GM12864 (cell line): ENCODE results near the gene BHLHE40.

Source experiments
- DNase-seq: peaks from one replicate; pipeline ENCODE4 v3.0.0-alpha.2; 2011; ENCODE audit warnings: low read depth
- H3K4me3 ChIP-seq: 2 replicates; pipeline ENCODE4 v1.5.1; 2011; ENCODE audit warnings: mild to moderate bottlenecking, low read depth, low read length, control low read depth
- CTCF ChIP-seq: IDR thresholded peaks from 2 replicates; pipeline ENCODE4 v1.5.1; 2011; ENCODE audit warnings: low read depth, mild to moderate bottlenecking, moderate library complexity, low read length, control low read depth, inconsistent platforms; ENCODE audit errors: missing control alignments

Gene BHLHE40

GRCh38 chr3:4978966-4979427 is 240 bp upstream of the BHLHE40 start:
- DNase-seq, result peak; percentile 85
- TF ChIP-seq CTCF, result no peak
- peak overlapping the region; percentile 91 for H3K4me3 ChIP-seq

DNA sequence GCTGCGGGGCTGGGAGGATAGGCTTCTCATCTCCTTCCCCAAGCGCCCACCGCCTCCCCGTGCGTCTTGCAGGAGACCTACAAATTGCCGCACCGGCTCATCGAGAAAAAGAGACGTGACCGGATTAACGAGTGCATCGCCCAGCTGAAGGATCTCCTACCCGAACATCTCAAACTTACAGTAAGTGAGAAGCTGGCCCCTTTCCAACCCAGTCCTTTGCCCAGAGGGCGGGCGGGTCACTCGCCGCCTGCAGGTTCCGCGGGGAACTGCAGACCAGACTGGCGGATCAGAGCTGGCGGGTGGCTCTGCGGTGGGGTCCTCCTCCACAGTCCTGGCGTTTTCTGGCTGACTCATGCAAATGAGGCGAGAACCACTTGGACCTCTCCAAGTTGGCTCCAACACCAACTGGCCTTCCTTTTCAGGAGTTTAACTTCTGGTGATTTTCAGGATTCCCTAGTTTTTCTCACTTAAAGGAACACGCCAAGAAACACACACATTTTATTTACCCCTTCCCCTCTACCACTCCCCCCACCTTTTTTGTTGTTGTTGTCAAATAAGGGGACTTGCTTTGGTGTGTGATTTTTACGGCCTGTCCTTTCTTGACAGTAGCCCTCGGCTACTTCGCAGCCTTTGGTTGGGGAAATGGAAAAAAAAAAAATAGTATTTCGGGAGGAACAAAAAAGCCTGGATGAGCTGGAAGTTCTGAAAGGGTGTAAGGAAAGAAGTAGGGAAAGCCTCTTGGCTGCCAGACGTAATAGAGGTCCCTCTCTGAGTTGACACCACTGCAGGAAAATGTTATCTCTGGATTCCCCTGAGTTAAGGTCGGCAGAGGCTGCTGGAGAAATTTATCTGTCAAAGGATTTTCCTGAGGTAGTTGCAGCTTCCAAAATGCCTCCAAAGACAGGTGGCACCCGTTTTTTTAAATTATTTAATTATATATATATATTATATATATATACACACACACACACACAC is 1.3 kb downstream of the BHLHE40 start:
- peak overlapping the region; percentile 91 for H3K4me3 ChIP-seq
- TF ChIP-seq CTCF, result peak; percentile 99
- DNase-seq, result no peak

- no peak for TF ChIP-seq CTCF
- no peak for DNase-seq
Measured at GRCh38 chr3:4981294-4981664, 2.0 kb downstream of the BHLHE40 start.

DNA sequence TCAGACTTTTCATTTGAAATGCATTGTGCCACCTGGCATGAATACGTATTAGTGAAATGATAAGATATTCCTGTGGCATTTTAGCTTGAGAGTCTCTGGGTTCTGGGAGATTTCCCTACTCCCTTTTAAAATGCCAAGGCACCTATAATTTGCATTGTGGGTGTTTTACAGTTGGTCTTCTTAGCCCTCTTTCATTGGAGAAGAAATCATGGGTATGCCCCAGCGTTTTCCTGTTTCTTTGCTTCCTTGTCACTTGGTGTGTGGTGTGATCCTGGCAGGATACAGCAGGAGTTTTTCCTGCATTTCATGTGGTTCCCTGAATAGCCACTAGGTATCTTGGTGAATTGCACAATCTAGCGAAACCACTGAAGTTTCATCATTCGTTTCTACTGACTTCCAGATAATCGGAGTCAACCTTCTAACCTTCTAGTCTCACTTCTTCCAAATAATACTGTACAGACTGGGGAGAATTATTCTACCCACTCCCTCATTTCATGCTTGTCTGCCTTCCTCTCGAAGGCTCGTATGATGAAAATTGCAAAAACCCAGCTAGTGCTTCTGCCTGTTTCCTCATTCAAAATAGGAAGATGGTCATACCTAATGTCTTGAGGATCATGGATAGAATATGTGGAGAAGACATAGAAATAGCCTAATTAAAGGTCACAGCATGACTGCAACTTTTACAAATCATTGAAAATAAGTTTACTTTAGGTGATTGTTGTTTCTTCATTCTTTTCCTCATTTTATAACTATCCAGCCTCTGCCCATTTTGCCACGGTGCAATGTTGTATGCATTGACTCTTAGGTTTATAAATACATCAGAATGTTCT is 2.6 kb downstream of the BHLHE40 start:
- peak overlapping the region; percentile 91 for H3K4me3 ChIP-seq
- DNase-seq, result no peak
- peak; percentile 35 for TF ChIP-seq CTCF

More at GRCh38 chr3:4981294-4981664, 2.0 kb downstream of the BHLHE40 start:
- H3K4me3 ChIP-seq, result peak overlapping the region; percentile 91

GRCh38 chr3:4982773-4983738 is 3.8 kb downstream of the BHLHE40 start:
- TF ChIP-seq CTCF, result no peak
- DNase-seq, result no peak
- peak overlapping the region; percentile 91 for H3K4me3 ChIP-seq

DNA sequence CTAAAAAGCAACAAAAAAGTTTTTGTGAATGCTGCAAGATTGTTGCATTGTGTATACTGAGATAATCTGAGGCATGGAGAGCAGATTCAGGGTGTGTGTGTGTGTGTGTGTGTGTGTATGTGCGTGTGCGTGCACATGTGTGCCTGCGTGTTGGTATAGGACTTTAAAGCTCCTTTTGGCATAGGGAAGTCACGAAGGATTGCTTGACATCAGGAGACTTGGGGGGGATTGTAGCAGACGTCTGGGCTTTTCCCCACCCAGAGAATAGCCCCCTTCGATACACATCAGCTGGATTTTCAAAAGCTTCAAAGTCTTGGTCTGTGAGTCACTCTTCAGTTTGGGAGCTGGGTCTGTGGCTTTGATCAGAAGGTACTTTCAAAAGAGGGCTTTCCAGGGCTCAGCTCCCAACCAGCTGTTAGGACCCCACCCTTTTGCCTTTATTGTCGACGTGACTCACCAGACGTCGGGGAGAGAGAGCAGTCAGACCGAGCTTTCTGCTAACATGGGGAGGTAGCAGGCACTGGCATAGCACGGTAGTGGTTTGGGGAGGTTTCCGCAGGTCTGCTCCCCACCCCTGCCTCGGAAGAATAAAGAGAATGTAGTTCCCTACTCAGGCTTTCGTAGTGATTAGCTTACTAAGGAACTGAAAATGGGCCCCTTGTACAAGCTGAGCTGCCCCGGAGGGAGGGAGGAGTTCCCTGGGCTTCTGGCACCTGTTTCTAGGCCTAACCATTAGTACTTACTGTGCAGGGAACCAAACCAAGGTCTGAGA is 4.7 kb downstream of the BHLHE40 start:
- no peak for TF ChIP-seq CTCF
- peak overlapping the region; percentile 91 for H3K4me3 ChIP-seq
- peak; percentile 93 for DNase-seq
